ENCODE results near the gene TCEANC. TPM values are rescaled to one million over a fixed set of nuclear protein-coding genes. Genes with fewer than 3 reads are reported as not detected.

Gene TCEANC
- total RNA-seq, 1 experiment from 2014 or later, result 4.0 TPM

- TF ChIP-seq CTCF (IDR thresholded peaks at IDR 0.05; ENCODE audit: unreplicated experiment), result peak; percentile 15
- DNase-seq (ENCODE audit: unreplicated experiment), result no peak
- peaks cover 27% of the 10 kb centered on the region for H3K4me1 Mint-ChIP-seq (ENCODE audit: insufficient read depth, unreplicated experiment)
- H3K36me3 Mint-ChIP-seq (ENCODE audit: insufficient read depth, unreplicated experiment), result no peaks in the 10 kb centered on the region
- intact Hi-C loops (cut with micrococcal nuclease), result no loop called here
- no peaks in the 10 kb centered on the region for H3K9me3 Mint-ChIP-seq (ENCODE audit: unreplicated experiment)
- no peaks in the 10 kb centered on the region for H3K27me3 Mint-ChIP-seq (ENCODE audit: insufficient read depth, unreplicated experiment)
- peak overlapping the region; percentile 84 for H3K4me3 Mint-ChIP-seq (ENCODE audit: unreplicated experiment)
- CTCF ChIA-PET, result interaction anchor here (0.7 to 1.1 kb wide), 5 partner anchors 29 to 259 kb away, joined by 3 to 6 read pairs (median 5); no protein-coding TSS in a partner anchor
- BruUV-seq (replicated peaks), result no TSS peak
- H3K27ac Mint-ChIP-seq (ENCODE audit: low read depth, unreplicated experiment), result peak overlapping the region; percentile 77
- POLR2A ChIA-PET, result interaction anchor here (1.6 to 15.4 kb wide), 8 partner anchors 9 to 154 kb away, joined by 3 to 213 read pairs (median 12); partner anchors contain the start of genes OFD1, TCEANC and TRAPPC2
Observed at GRCh38 chrX:13690836-13691235, 37.9 kb downstream of the TCEANC start.

- TF ChIP-seq CTCF (IDR thresholded peaks at IDR 0.05; ENCODE audit: unreplicated experiment), result no peak
- peak overlapping the region; percentile 35 for H3K27ac Mint-ChIP-seq (ENCODE audit: low read depth, unreplicated experiment)
- H3K27me3 Mint-ChIP-seq (ENCODE audit: insufficient read depth, unreplicated experiment), result no peaks in the 10 kb centered on the region
- peaks cover 32% of the 10 kb centered on the region for H3K4me1 Mint-ChIP-seq (ENCODE audit: insufficient read depth, unreplicated experiment)
- no peaks in the 10 kb centered on the region for H3K9me3 Mint-ChIP-seq (ENCODE audit: unreplicated experiment)
- ChIA-PET POLR2A (interaction anchor here (1.4 to 15.4 kb wide), 8 partner anchors 12 to 153 kb away, joined by 3 to 213 read pairs (median 6); partner anchors contain the start of genes OFD1, TCEANC and TRAPPC2), CTCF (interaction anchor here (0.7 to 1.1 kb wide), 4 partner anchors 30 to 246 kb away, joined by 3 to 6 read pairs (median 5); no protein-coding TSS in a partner anchor)
- no TSS peak for BruUV-seq (replicated peaks)
- no peak for DNase-seq (ENCODE audit: unreplicated experiment)
- peak overlapping the region; percentile 15 for H3K4me3 Mint-ChIP-seq (ENCODE audit: unreplicated experiment)
- intact Hi-C loops (cut with micrococcal nuclease), result no loop called here
- no peaks in the 10 kb centered on the region for H3K36me3 Mint-ChIP-seq (ENCODE audit: insufficient read depth, unreplicated experiment)
Observed at GRCh38 chrX:13691841-13692371, 39.0 kb downstream of the TCEANC start.

GRCh38 chrX:13692771-13693231, 39.9 kb downstream of the TCEANC start:
- no peak for DNase-seq (ENCODE audit: unreplicated experiment)
- intact Hi-C loops (cut with micrococcal nuclease), result no loop called here
- H3K4me1 Mint-ChIP-seq (ENCODE audit: insufficient read depth, unreplicated experiment), result peaks cover 39% of the 10 kb centered on the region
- POLR2A ChIA-PET, result interaction anchor here (0.7 to 15.4 kb wide), 15 partner anchors 10 to 339 kb away, joined by 3 to 213 read pairs (median 4); partner anchors contain the start of genes GEMIN8, OFD1, TCEANC and TRAPPC2
- no peaks in the 10 kb centered on the region for H3K9me3 Mint-ChIP-seq (ENCODE audit: unreplicated experiment)
- BruUV-seq (replicated peaks), result no TSS peak
- H3K27me3 Mint-ChIP-seq (ENCODE audit: insufficient read depth, unreplicated experiment), result no peaks in the 10 kb centered on the region
- H3K4me3 Mint-ChIP-seq (ENCODE audit: unreplicated experiment), result peak overlapping the region; percentile 15
- no peaks in the 10 kb centered on the region for H3K36me3 Mint-ChIP-seq (ENCODE audit: insufficient read depth, unreplicated experiment)
- CTCF ChIA-PET, result interaction anchor here (0.5 to 1.6 kb wide), 3 partner anchors 47 to 746 kb away, joined by 3 to 6 read pairs (median 3); no protein-coding TSS in a partner anchor
- TF ChIP-seq CTCF (IDR thresholded peaks at IDR 0.05; ENCODE audit: unreplicated experiment), result no peak
- H3K27ac Mint-ChIP-seq (ENCODE audit: low read depth, unreplicated experiment), result peak overlapping the region; percentile 35

GRCh38 chrX:13693341-13693961, 40.5 kb downstream of the TCEANC start:
- H3K36me3 Mint-ChIP-seq (ENCODE audit: insufficient read depth, unreplicated experiment), result no peaks in the 10 kb centered on the region
- intact Hi-C loops (cut with micrococcal nuclease), result no loop called here
- no peaks in the 10 kb centered on the region for H3K27me3 Mint-ChIP-seq (ENCODE audit: insufficient read depth, unreplicated experiment)
- DNase-seq (ENCODE audit: unreplicated experiment), result peak; percentile 77
- no peak for TF ChIP-seq CTCF (IDR thresholded peaks at IDR 0.05; ENCODE audit: unreplicated experiment)
- peaks cover 39% of the 10 kb centered on the region for H3K4me1 Mint-ChIP-seq (ENCODE audit: insufficient read depth, unreplicated experiment)
- H3K9me3 Mint-ChIP-seq (ENCODE audit: unreplicated experiment), result no peaks in the 10 kb centered on the region
- peak overlapping the region; percentile 15 for H3K4me3 Mint-ChIP-seq (ENCODE audit: unreplicated experiment)
- ChIA-PET CTCF (interaction anchor here (0.6 to 1.6 kb wide), 7 partner anchors 11 to 683 kb away, joined by 3 to 6 read pairs (median 4); no protein-coding TSS in a partner anchor), POLR2A (interaction anchor here (0.6 to 15.4 kb wide), 18 partner anchors 8 to 339 kb away, joined by 3 to 213 read pairs (median 4); partner anchors contain the start of genes GEMIN8, OFD1, TCEANC and TRAPPC2)
- BruUV-seq (replicated peaks), result no TSS peak
- peak overlapping the region; percentile 35 for H3K27ac Mint-ChIP-seq (ENCODE audit: low read depth, unreplicated experiment)

Data from MCF 10A (cell line).